PC-9 (cell line): Measurements from ENCODE around the gene GRM7.

Experiments used
- CTCF ChIP-seq: fragments of 200-600 bp; sonication (generic); conservative IDR thresholded peaks from 2 replicates; pipeline ENCODE4 v1.6.1; 2017; ENCODE audit warnings: mixed run types, antibody characterized with exemption, mild to moderate bottlenecking, moderate library complexity
- EZH2 ChIP-seq: fragments of 200-600 bp; sonication (generic); IDR thresholded peaks from 2 replicates; pipeline ENCODE4 v1.8.0; 2017; ENCODE audit warnings: antibody characterized with exemption, low read depth

- TF ChIP-seq CTCF = no peak
- TF ChIP-seq EZH2 = no peak
These were observed 563.1 kb downstream of the GRM7 start for GRCh38 chr3:7423995-7424394.
